AG10803 (cell line): ENCODE results near the gene CPLX1.

ENCODE experiments used
- DNase-seq: peaks from one replicate; pipeline ENCODE4 v3.0.0; 2010; ENCODE audit warnings: low read depth
- H3K4me3 ChIP-seq: 2 replicates; pipeline ENCODE4 v1.5.1; 2011; ENCODE audit warnings: mild to moderate bottlenecking, low read length, control low read depth
- CTCF ChIP-seq: conservative IDR thresholded peaks from 2 replicates; pipeline ENCODE4 v1.5.1; 2011; ENCODE audit warnings: mild to moderate bottlenecking, low read length, control low read depth, inconsistent platforms

The CPLX1 gene

GRCh38 chr4:832536-832935 lies 6.6 kb upstream of the CPLX1 start:
- DNase-seq, result no peak
- no peak for TF ChIP-seq CTCF
- H3K4me3 ChIP-seq, result no peak overlapping the region

- no peak for TF ChIP-seq CTCF
- no peak overlapping the region for H3K4me3 ChIP-seq
- DNase-seq, result no peak
Observed at GRCh38 chr4:832108-832507, 6.2 kb upstream of the CPLX1 start.

- TF ChIP-seq CTCF, result no peak
- DNase-seq, result no peak
- H3K4me3 ChIP-seq, result no peak overlapping the region
Observed at GRCh38 chr4:831483-831805, 5.5 kb upstream of the CPLX1 start.

- H3K4me3 ChIP-seq, result no peak overlapping the region
- DNase-seq, result no peak
- TF ChIP-seq CTCF, result no peak
Observed at GRCh38 chr4:830601-831482, 4.9 kb upstream of the CPLX1 start.

GRCh38 chr4:829761-830600 lies 4.1 kb upstream of the CPLX1 start:
- H3K4me3 ChIP-seq, result no peak overlapping the region
- DNase-seq, result no peak
- TF ChIP-seq CTCF, result no peak

- DNase-seq, result no peak
- no peak for TF ChIP-seq CTCF
- H3K4me3 ChIP-seq, result no peak overlapping the region
Observed at GRCh38 chr4:829291-829690, 3.4 kb upstream of the CPLX1 start.
